Thoracic aorta (tissue), 2 donors: ENCODE measurements around the gene METTL16. TPM values are rescaled to one million over a fixed set of nuclear protein-coding genes. Genes with fewer than 3 reads are reported as not detected.

Source experiments
- ATAC-seq: fragments of 150-250 bp; one replicate; pipeline ENCODE4 v1.8.0; 2017; ENCODE audit warnings: low read depth; ENCODE audit not compliant: insufficient number of reproducible peaks, low FRiP score
- DNase-seq: peaks from one replicate; pipeline ENCODE4 v3.0.0-alpha.2; 2020; ENCODE audit warnings: low spot score
- H3K27ac ChIP-seq, 2 donors: fragments of 200-600 bp; sonication (generic); 1 replicate in 1 of 2; 2 replicates in 1 of 2; pipeline ENCODE4 v1.5.1; 2016; ENCODE audit warnings: mild to moderate bottlenecking in 2 of 2, moderate library complexity in 2 of 2
- H3K27me3 ChIP-seq: fragments of 200-600 bp; sonication (generic); replicated peaks from 2 replicates; pipeline ENCODE4 v1.6.0; 2016; ENCODE audit warnings: mild to moderate bottlenecking; ENCODE audit not compliant: insufficient read depth
- H3K36me3 ChIP-seq: fragments of 200-600 bp; sonication (generic); one replicate; pipeline ENCODE4 v1.5.1; 2016
- H3K4me1 ChIP-seq, 2 donors: fragments of 200-600 bp; sonication (generic); 1 replicate in 1 of 2; 2 replicates in 1 of 2; pipeline versions ENCODE4 v1.5.1 to v1.6.0; 2016; ENCODE audit warnings: low read depth in 2 of 2, mild to moderate bottlenecking in 1 of 2; ENCODE audit not compliant: control insufficient read depth in 1 of 2
- H3K4me3 ChIP-seq: fragments of 200-600 bp; sonication (generic); 2 replicates; pipeline ENCODE4 v1.5.1; 2016; ENCODE audit warnings: mild to moderate bottlenecking
- H3K9me3 ChIP-seq: fragments of 200-600 bp; sonication (generic); 2 replicates; pipeline ENCODE4 v1.5.1; 2016
- CTCF ChIP-seq: fragments of 200-600 bp; sonication (generic); IDR thresholded peaks from one replicate; pipeline ENCODE4 v1.5.1; 2019; ENCODE audit warnings: antibody characterized with exemption
- total RNA-seq, 2 donors: library from RNA; depleted of rRNA; stranded (reverse); fragments of >200 nt; gene quantifications; one replicate each; pipeline versions ENCODE4 v1.1.0 to v1.2.3, GENCODE V29; 2016

The METTL16 gene
- total RNA-seq, 2 donors from 2014 or later = 37.6 to 37.9 TPM

GRCh38 chr17:2383628-2384167 lies 128.0 kb downstream of the METTL16 start:
- DNase-seq (no peak), ATAC-seq (no peak)
- Histone ChIP-seq H3K36me3 (peaks cover 35% of the 10 kb centered on the region), H3K27ac (no peak overlapping the region), H3K4me1 (no peaks in the 10 kb centered on the region), H3K9me3 (no peaks in the 10 kb centered on the region), H3K4me3 (no peak overlapping the region), H3K27me3 (no peaks in the 10 kb centered on the region)
- TF ChIP-seq CTCF = no peak

- DNase-seq (no peak), ATAC-seq (no peak)
- H3K36me3 ChIP-seq = peaks cover 20% of the 10 kb centered on the region
- no peaks in the 10 kb centered on the region for H3K4me1 ChIP-seq
- H3K4me3 ChIP-seq = no peak overlapping the region
- no peak for TF ChIP-seq CTCF
- H3K27ac ChIP-seq = no peak overlapping the region
- H3K9me3 ChIP-seq = no peaks in the 10 kb centered on the region
- H3K27me3 ChIP-seq = no peaks in the 10 kb centered on the region
These were observed 130.6 kb downstream of the METTL16 start for GRCh38 chr17:2380950-2381649.

- peaks cover 12% of the 10 kb centered on the region for H3K36me3 ChIP-seq
- ATAC-seq (no peak), DNase-seq (no peak)
- no peak overlapping the region for H3K27ac ChIP-seq
- H3K4me1 ChIP-seq = no peaks in the 10 kb centered on the region
- no peaks in the 10 kb centered on the region for H3K27me3 ChIP-seq
- no peaks in the 10 kb centered on the region for H3K9me3 ChIP-seq
- no peak for TF ChIP-seq CTCF
- no peak overlapping the region for H3K4me3 ChIP-seq
These were observed 131.3 kb downstream of the METTL16 start for GRCh38 chr17:2380226-2380922.

GRCh38 chr17:2379489-2380225 lies 132.0 kb downstream of the METTL16 start:
- H3K27ac ChIP-seq = no peak overlapping the region

More at GRCh38 chr17:2379489-2380225, 132.0 kb downstream of the METTL16 start:
- ATAC-seq = no peak
- no peak for TF ChIP-seq CTCF
- Histone ChIP-seq H3K27me3 (no peaks in the 10 kb centered on the region), H3K4me1 (no peaks in the 10 kb centered on the region), H3K36me3 (peaks cover 11% of the 10 kb centered on the region), H3K9me3 (no peaks in the 10 kb centered on the region), H3K4me3 (no peak overlapping the region)
- no peak for DNase-seq
